ACC112 (cell line): Measurements from ENCODE around the gene SLC25A20.

Experiments used
- H2AFZ ChIP-seq: fragments of 200-600 bp; sonication (generic); one replicate; pipeline ENCODE4 v1.6.0; 2017; ENCODE audit warnings: antibody characterized with exemption, low read length; ENCODE audit not compliant: unreplicated experiment
- H3K27ac ChIP-seq: fragments of 200-600 bp; sonication (generic); 2 replicates; pipeline ENCODE4 v1.5.1; 2014; ENCODE audit warnings: low read depth, mild to moderate bottlenecking, antibody characterized with exemption, low read length, moderate library complexity
- H3K27me3 ChIP-seq: fragments of 200-600 bp; sonication (generic); 2 replicates; pipeline ENCODE4 v1.6.1; 2014; ENCODE audit warnings: mild to moderate bottlenecking, antibody characterized with exemption, low read length, moderate library complexity, mixed read lengths; ENCODE audit not compliant: insufficient read depth
- H3K36me3 ChIP-seq: fragments of 200-600 bp; sonication (generic); 2 replicates; pipeline ENCODE4 v1.6.1; 2016; ENCODE audit warnings: mild to moderate bottlenecking, antibody characterized with exemption, low read length, moderate library complexity, mixed read lengths; ENCODE audit not compliant: insufficient read depth
- H3K4me1 ChIP-seq: fragments of 200-600 bp; sonication (generic); one replicate; pipeline ENCODE4 v1.6.1; 2016; ENCODE audit warnings: low read length, mixed read lengths; ENCODE audit not compliant: insufficient read depth, unreplicated experiment, control insufficient read depth
- H3K4me3 ChIP-seq: fragments of 200-600 bp; sonication (generic); 2 replicates; pipeline ENCODE4 v1.5.1; 2014; ENCODE audit warnings: mild to moderate bottlenecking, low read depth, low read length
- H3K79me2 ChIP-seq: fragments of 200-600 bp; sonication (generic); one replicate; pipeline ENCODE4 v1.6.0; 2016; ENCODE audit warnings: low read length; ENCODE audit not compliant: control insufficient read depth, unreplicated experiment, insufficient read depth

Gene SLC25A20

GRCh38 chr3:48896936-48897335 lies 1.7 kb downstream of the SLC25A20 start:
- Histone ChIP-seq H3K27ac (no peak overlapping the region), H3K4me3 (no peak overlapping the region)

GRCh38 chr3:48894516-48894915 lies 4.2 kb downstream of the SLC25A20 start:
- Histone ChIP-seq H3K79me2 (no peaks in the 10 kb centered on the region), H3K27ac (no peak overlapping the region), H3K27me3 (no peaks in the 10 kb centered on the region)

More at GRCh38 chr3:48896936-48897335, 1.7 kb downstream of the SLC25A20 start:
- no peaks in the 10 kb centered on the region for H3K27me3 ChIP-seq
- H3K4me1 ChIP-seq, result peaks cover 8% of the 10 kb centered on the region
- no peaks in the 10 kb centered on the region for H3K36me3 ChIP-seq
- no peak overlapping the region for H2AFZ ChIP-seq
- no peaks in the 10 kb centered on the region for H3K79me2 ChIP-seq

GRCh38 chr3:48891606-48892005 lies 7.1 kb downstream of the SLC25A20 start:
- Histone ChIP-seq H3K27ac (no peak overlapping the region), H3K36me3 (no peaks in the 10 kb centered on the region), H3K4me1 (no peaks in the 10 kb centered on the region), H3K27me3 (no peaks in the 10 kb centered on the region), H3K4me3 (no peak overlapping the region), H3K79me2 (no peaks in the 10 kb centered on the region), H2AFZ (no peak overlapping the region)

More at GRCh38 chr3:48894516-48894915, 4.2 kb downstream of the SLC25A20 start:
- Histone ChIP-seq H3K36me3 (no peaks in the 10 kb centered on the region), H3K4me3 (no peak overlapping the region), H3K4me1 (peaks cover 8% of the 10 kb centered on the region), H2AFZ (no peak overlapping the region)

- H2AFZ ChIP-seq, result no peak overlapping the region
- no peaks in the 10 kb centered on the region for H3K79me2 ChIP-seq
- H3K27ac ChIP-seq, result no peak overlapping the region
- no peak overlapping the region for H3K4me3 ChIP-seq
- H3K4me1 ChIP-seq, result peaks cover 3% of the 10 kb centered on the region
- H3K27me3 ChIP-seq, result no peaks in the 10 kb centered on the region
- no peaks in the 10 kb centered on the region for H3K36me3 ChIP-seq
Measured at GRCh38 chr3:48885753-48886152, 12.9 kb downstream of the SLC25A20 start.

- H3K4me3 ChIP-seq, result no peak overlapping the region
- H2AFZ ChIP-seq, result no peak overlapping the region
- H3K27ac ChIP-seq, result no peak overlapping the region
- H3K36me3 ChIP-seq, result no peaks in the 10 kb centered on the region
- H3K27me3 ChIP-seq, result no peaks in the 10 kb centered on the region
- no peaks in the 10 kb centered on the region for H3K79me2 ChIP-seq
- H3K4me1 ChIP-seq, result peaks cover 3% of the 10 kb centered on the region
Measured at GRCh38 chr3:48881652-48882114, 17.0 kb downstream of the SLC25A20 start.

- Histone ChIP-seq H3K27me3 (no peaks in the 10 kb centered on the region), H3K79me2 (no peaks in the 10 kb centered on the region), H3K4me1 (peaks cover 3% of the 10 kb centered on the region), H3K27ac (no peak overlapping the region), H2AFZ (no peak overlapping the region), H3K4me3 (no peak overlapping the region), H3K36me3 (no peaks in the 10 kb centered on the region)
Measured at GRCh38 chr3:48881006-48881405, 17.7 kb downstream of the SLC25A20 start.

- Histone ChIP-seq H3K27ac (no peak overlapping the region), H2AFZ (no peak overlapping the region), H3K4me1 (no peaks in the 10 kb centered on the region), H3K79me2 (no peaks in the 10 kb centered on the region), H3K27me3 (no peaks in the 10 kb centered on the region), H3K36me3 (no peaks in the 10 kb centered on the region), H3K4me3 (no peak overlapping the region)
Measured at GRCh38 chr3:48879994-48880377, 18.7 kb downstream of the SLC25A20 start.

GRCh38 chr3:48879307-48879993 lies 19.2 kb downstream of the SLC25A20 start:
- H3K4me1 ChIP-seq, result no peaks in the 10 kb centered on the region
- H3K27me3 ChIP-seq, result no peaks in the 10 kb centered on the region
- H3K36me3 ChIP-seq, result no peaks in the 10 kb centered on the region
- no peak overlapping the region for H3K4me3 ChIP-seq
- no peaks in the 10 kb centered on the region for H3K79me2 ChIP-seq
- no peak overlapping the region for H3K27ac ChIP-seq
- H2AFZ ChIP-seq, result no peak overlapping the region

- Histone ChIP-seq H3K27me3 (no peaks in the 10 kb centered on the region), H2AFZ (no peak overlapping the region), H3K4me3 (no peak overlapping the region), H3K36me3 (no peaks in the 10 kb centered on the region), H3K27ac (no peak overlapping the region), H3K4me1 (no peaks in the 10 kb centered on the region), H3K79me2 (no peaks in the 10 kb centered on the region)
Measured at GRCh38 chr3:48877671-48878070, 21.0 kb downstream of the SLC25A20 start.

GRCh38 chr3:48863122-48863521 lies 35.6 kb downstream of the SLC25A20 start:
- no peaks in the 10 kb centered on the region for H3K27me3 ChIP-seq
- no peaks in the 10 kb centered on the region for H3K79me2 ChIP-seq
- H3K27ac ChIP-seq, result no peak overlapping the region
- peaks cover 10% of the 10 kb centered on the region for H3K4me1 ChIP-seq
- H3K4me3 ChIP-seq, result no peak overlapping the region
- no peak overlapping the region for H2AFZ ChIP-seq
- H3K36me3 ChIP-seq, result no peaks in the 10 kb centered on the region

- no peaks in the 10 kb centered on the region for H3K27me3 ChIP-seq
- H3K27ac ChIP-seq, result no peak overlapping the region
- H3K79me2 ChIP-seq, result no peaks in the 10 kb centered on the region
- peaks cover 10% of the 10 kb centered on the region for H3K4me1 ChIP-seq
- H3K4me3 ChIP-seq, result no peak overlapping the region
- no peaks in the 10 kb centered on the region for H3K36me3 ChIP-seq
- H2AFZ ChIP-seq, result no peak overlapping the region
Measured at GRCh38 chr3:48859206-48859605, 39.5 kb downstream of the SLC25A20 start.
